Esophagus squamous epithelium (tissue), 5 donors: ENCODE measurements around the gene CDC42BPA. TPM values are rescaled to one million over a fixed set of nuclear protein-coding genes. Genes with fewer than 3 reads are reported as not detected.

Experiments
- DNase-seq: peaks from one replicate; lab custom pipeline; 2025; lab: John Stamatoyannopoulos, UW
- H3K27ac ChIP-seq, 4 donors: fragments of 200-600 bp; sonication (generic); one replicate each; pipeline ENCODE4 v1.5.1; 2016 to 2019; ENCODE audit warnings: mild to moderate bottlenecking in 1 of 4
- H3K27me3 ChIP-seq, 4 donors: fragments of 200-600 bp; sonication (generic); 1 replicate in 3 of 4; 2 replicates in 1 of 4; pipeline versions ENCODE4 v1.5.1 to v1.6.0; 2017 to 2021; ENCODE audit warnings: antibody characterized with exemption in 1 of 4
- H3K36me3 ChIP-seq, 3 donors: fragments of 200-600 bp; sonication (generic); one replicate each; pipeline ENCODE4 v1.5.1; 2016 to 2019
- H3K4me1 ChIP-seq, 3 donors: fragments of 200-600 bp; sonication (generic); one replicate each; pipeline ENCODE4 v1.5.1; 2017 to 2019
- H3K4me3 ChIP-seq, 4 donors: fragments of 200-600 bp; sonication (generic); 1 replicate in 3 of 4; 2 replicates in 1 of 4; pipeline ENCODE4 v1.5.1; 2016 to 2019; ENCODE audit warnings: mild to moderate bottlenecking in 2 of 4, moderate library complexity in 1 of 4
- H3K9me3 ChIP-seq, 3 donors: fragments of 200-600 bp; sonication (generic); one replicate each; pipeline ENCODE4 v1.5.1; 2016 to 2019
- CTCF ChIP-seq, 6 experiments: fragments of 450-650 bp in 4 of 6; fragments of 200-600 bp in 2 of 6; sonication (generic) in 2 of 6; IDR thresholded peaks; one replicate each; pipeline ENCODE4 v1.5.1; 2016 to 2019; ENCODE audit warnings: antibody characterized with exemption in 6 of 6, mild to moderate bottlenecking in 4 of 6, moderate library complexity in 4 of 6
- POLR2A ChIP-seq, 4 donors: fragments of 450-650 bp; IDR thresholded peaks; one replicate each; pipeline ENCODE4 v1.6.1; 2017; ENCODE audit warnings: antibody characterized with exemption in 4 of 4, mild to moderate bottlenecking in 4 of 4, moderate library complexity in 3 of 4
- WGBS, 2 donors: methylation state at CpG; one replicate each; pipeline ENCODE4 v1.1.5; 2018; 5-methylcytosine and 5-hydroxymethylcytosine counted together
- intact Hi-C: fragments of 100-400 bp; cut with DNase I; formaldehyde crosslinking; loops from one replicate; pipeline ENCODE4 v1.15.0; 2022
- total RNA-seq, 4 donors: library from RNA; depleted of rRNA; stranded (reverse); fragments of >200 nt; gene quantifications; one replicate each; pipeline ENCODE4 v1.1.0, GENCODE V29; 2016
- donor health status: DM: yes; HTN: yes; CAD: no.

Gene CDC42BPA
- total RNA-seq, 4 donors from 2014 or later = 4.3 to 33.6 (median 17.2) TPM

- 91 to 97% methylated on average over 5 of the region's 5 CpGs for WGBS, 2 donors
- peaks cover 0 to 8% (median 0%) of the 10 kb centered on the region in 3 donors for H3K36me3 ChIP-seq
- no peak for TF ChIP-seq CTCF (IDR thresholded peaks at IDR 0.05)
- TF ChIP-seq POLR2A (IDR thresholded peaks at IDR 0.05) = no peak
Observed at GRCh38 chr1:227010645-227011044, 307.6 kb downstream of the CDC42BPA start.

GRCh38 chr1:227009937-227010336 is 308.4 kb downstream of the CDC42BPA start:
- TF ChIP-seq CTCF (IDR thresholded peaks at IDR 0.05) (no peak), POLR2A (IDR thresholded peaks at IDR 0.05) (no peak)
- intact Hi-C loops = no loop called here
- no peak overlapping the region for H3K4me3 ChIP-seq
- H3K27me3 ChIP-seq = no peaks in the 10 kb centered on the region
- H3K9me3 ChIP-seq = no peaks in the 10 kb centered on the region
- no peaks in the 10 kb centered on the region for H3K4me1 ChIP-seq
- no peak for DNase-seq
- H3K27ac ChIP-seq = no peak overlapping the region
- H3K36me3 ChIP-seq = peaks cover 0 to 3% (median 0%) of the 10 kb centered on the region in 3 donors

More at GRCh38 chr1:227010645-227011044, 307.6 kb downstream of the CDC42BPA start:
- H3K9me3 ChIP-seq = no peaks in the 10 kb centered on the region
- no peaks in the 10 kb centered on the region for H3K4me1 ChIP-seq
- no peak overlapping the region for H3K4me3 ChIP-seq
- no peak overlapping the region for H3K27ac ChIP-seq
- no peak for DNase-seq
- intact Hi-C loops = no loop called here
- no peaks in the 10 kb centered on the region for H3K27me3 ChIP-seq

GRCh38 chr1:227006226-227006796 is 312.0 kb downstream of the CDC42BPA start:
- TF ChIP-seq CTCF (IDR thresholded peaks at IDR 0.05) (no peak), POLR2A (IDR thresholded peaks at IDR 0.05) (no peak)
- Histone ChIP-seq H3K9me3 (no peaks in the 10 kb centered on the region), H3K4me1 (no peaks in the 10 kb centered on the region), H3K4me3 (no peak overlapping the region), H3K27me3 (no peaks in the 10 kb centered on the region), H3K36me3 (peaks cover 4 to 35% (median 4%) of the 10 kb centered on the region in 3 donors), H3K27ac (no peak overlapping the region)
- no peak for DNase-seq
- intact Hi-C loops = no loop called here
- 93 to 100% methylated on average over 3 to 4 of the region's 5 CpGs for WGBS, 2 donors

GRCh38 chr1:227004796-227005195 is 313.5 kb downstream of the CDC42BPA start:
- Histone ChIP-seq H3K9me3 (no peaks in the 10 kb centered on the region), H3K36me3 (peaks cover 4 to 41% (median 4%) of the 10 kb centered on the region in 3 donors), H3K27me3 (no peaks in the 10 kb centered on the region), H3K27ac (no peak overlapping the region), H3K4me1 (no peaks in the 10 kb centered on the region), H3K4me3 (no peak overlapping the region)
- WGBS, 2 donors = 93% methylated on average over 4 to 6 of the region's 8 CpGs
- intact Hi-C loops = no loop called here
- no peak for TF ChIP-seq CTCF (IDR thresholded peaks at IDR 0.05)
- no peak for TF ChIP-seq POLR2A (IDR thresholded peaks at IDR 0.05)
- DNase-seq = no peak

DNA sequence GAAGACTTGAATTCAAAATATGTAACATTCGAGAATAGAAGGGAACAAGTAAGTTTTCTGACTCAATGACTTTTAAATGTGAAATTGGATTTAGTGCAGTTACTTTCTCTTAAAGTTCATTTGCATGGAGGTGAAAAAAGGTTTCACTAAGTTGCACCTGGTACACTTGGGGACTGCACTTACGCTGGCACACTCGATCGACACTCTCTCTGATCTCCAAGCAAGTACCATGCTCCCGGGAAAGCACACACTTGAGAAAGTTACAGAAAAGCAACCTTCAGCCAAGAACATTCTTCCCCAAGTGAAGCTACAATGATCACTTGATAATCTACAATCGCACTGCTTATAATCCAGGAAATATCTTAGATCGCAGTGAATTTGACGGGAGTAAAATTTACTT is 315.1 kb downstream of the CDC42BPA start:
- intact Hi-C loops = no loop called here
- TF ChIP-seq POLR2A (IDR thresholded peaks at IDR 0.05) (no peak), CTCF (IDR thresholded peaks at IDR 0.05) (no peak)
- H3K9me3 ChIP-seq = no peaks in the 10 kb centered on the region
- H3K27ac ChIP-seq = no peak overlapping the region
- peaks cover 4 to 41% (median 4%) of the 10 kb centered on the region in 3 donors for H3K36me3 ChIP-seq
- 94 to 95% methylated on average over 8 of the region's 8 CpGs for WGBS, 2 donors
- no peak overlapping the region for H3K4me3 ChIP-seq
- H3K27me3 ChIP-seq = no peaks in the 10 kb centered on the region
- DNase-seq = no peak
- H3K4me1 ChIP-seq = no peaks in the 10 kb centered on the region
